H1 (cell line): ENCODE data around the gene CDK9. TPM values are rescaled to one million over a fixed set of nuclear protein-coding genes. Genes with fewer than 3 reads are reported as not detected.

Experiments used
- CTCF ChIA-PET: fragments of 300-600 bp; sonication (Branson Sonifier 250); formaldehyde crosslinking; loops from one replicate; lab custom pipeline; 2021; ENCODE audit not compliant: partially characterized antibody; lab: Charles Lee
- POLR2A ChIA-PET: fragments of 300-600 bp; sonication (Branson Sonifier 250); formaldehyde crosslinking; loops from one replicate; lab custom pipeline; 2021; ENCODE audit warnings: inconsistent platforms; ENCODE audit not compliant: partially characterized antibody; lab: Charles Lee
- DNase-seq, 2 experiments: peaks; one replicate each; pipeline versions ENCODE4 v3.0.0 to v3.0.0-alpha.2; 2010 to 2022; ENCODE audit warnings: low spot score in 2 of 2, low read depth in 1 of 2, mixed read lengths in 1 of 2
- FAIRE-seq: peaks from 2 replicates; lab custom pipeline; 2011; peaks lifted over from hg19 to GRCh38; lab: Jason Lieb, UNC
- H2AFZ ChIP-seq: 2 replicates; pipeline ENCODE4 v1.8.1; 2012; ENCODE audit warnings: low read length, inconsistent platforms
- H2AK5ac ChIP-seq: 2 replicates; pipeline ENCODE4 v1.6.1; 2013; ENCODE audit warnings: low read depth, low read length
- H2BK120ac ChIP-seq: replicated peaks from 2 replicates; pipeline ENCODE3; 2013; ENCODE audit warnings: low read depth, low read length, inconsistent platforms
- H2BK12ac ChIP-seq: 2 replicates; pipeline ENCODE4 v1.6.1; 2013; ENCODE audit warnings: low read depth, low read length
- H2BK15ac ChIP-seq: 2 replicates; pipeline ENCODE4 v1.6.1; 2013; ENCODE audit warnings: low read length
- H2BK20ac ChIP-seq: 2 replicates; pipeline ENCODE4 v1.6.1; 2013; ENCODE audit warnings: low read length
- H2BK5ac ChIP-seq: 2 replicates; pipeline ENCODE4 v1.6.1; 2013; ENCODE audit warnings: low read depth, low read length
- H3K14ac ChIP-seq: 2 replicates; pipeline ENCODE4 v1.6.1; 2013; ENCODE audit warnings: inconsistent platforms; ENCODE audit not compliant: insufficient read length
- H3K18ac ChIP-seq: 2 replicates; pipeline ENCODE4 v1.6.1; 2013; ENCODE audit warnings: low read length; ENCODE audit errors: extremely low read depth
- H3K23ac ChIP-seq: 2 replicates; pipeline ENCODE4 v1.6.1; 2013; ENCODE audit warnings: inconsistent platforms; ENCODE audit not compliant: insufficient read length
- H3K23me2 ChIP-seq: 2 replicates; pipeline ENCODE4 v1.6.1; 2013; ENCODE audit warnings: low read depth, low read length
- H3K27ac ChIP-seq: 2 replicates; pipeline ENCODE4 v1.6.1; 2011; ENCODE audit warnings: low read depth, low read length, inconsistent platforms
- H3K27me3 ChIP-seq, 4 experiments: replicated peaks in 1 of 4; 1 replicate in 1 of 4; 2 replicates in 3 of 4; pipeline versions ENCODE4 v1.6.1 to v1.8.1; 2011 to 2013; ENCODE audit warnings: low read length in 3 of 4, mild to moderate bottlenecking in 3 of 4, inconsistent platforms in 2 of 4, mixed read lengths in 2 of 4, moderate library complexity in 1 of 4; ENCODE audit not compliant: control insufficient read depth in 3 of 4, insufficient read depth in 3 of 4; ENCODE audit errors: extremely low read depth in 1 of 4
- H3K36me3 ChIP-seq, 4 experiments: 2 replicates each; pipeline versions ENCODE4 v1.6.1 to v1.8.1; 2011 to 2013; ENCODE audit warnings: mild to moderate bottlenecking in 4 of 4, low read length in 3 of 4, moderate library complexity in 2 of 4, control low read depth in 1 of 4, inconsistent platforms in 1 of 4; ENCODE audit not compliant: insufficient read depth in 4 of 4, control insufficient read depth in 2 of 4
- H3K4ac ChIP-seq: replicated peaks from 2 replicates; pipeline ENCODE3; 2013; ENCODE audit warnings: low read length, low read depth, mixed read lengths, inconsistent platforms; ENCODE audit not compliant: insufficient read length
- H3K4me1 ChIP-seq, 4 experiments: replicated peaks in 1 of 4; 1 replicate in 1 of 4; 2 replicates in 3 of 4; pipeline versions ENCODE4 v1.6.1 to v1.8.1; 2011 to 2013; ENCODE audit warnings: low read length in 3 of 4, inconsistent platforms in 2 of 4, mixed read lengths in 1 of 4; ENCODE audit not compliant: insufficient read depth in 4 of 4, control insufficient read depth in 3 of 4
- H3K4me2 ChIP-seq, 2 experiments: 2 replicates each; pipeline versions ENCODE4 v1.6.1 to v1.8.1; 2011 to 2013; ENCODE audit warnings: low read depth in 2 of 2, low read length in 2 of 2, control low read depth in 1 of 2, inconsistent platforms in 1 of 2, mild to moderate bottlenecking in 1 of 2; ENCODE audit not compliant: insufficient read depth in 1 of 2
- H3K4me3 ChIP-seq, 4 experiments: fragments of 200-600, 300-600 bp in 1 of 4; sonication (generic), shearing (Covaris generic), sonication (Bioruptor Twin) in 1 of 4; 2 replicates each; pipeline versions ENCODE4 v1.5.1 to v1.8.1; 2011 to 2016; ENCODE audit warnings: low read length in 4 of 4, low read depth in 3 of 4, control low read depth in 2 of 4, inconsistent platforms in 2 of 4, mild to moderate bottlenecking in 2 of 4, mixed read lengths in 1 of 4, moderate library complexity in 1 of 4; ENCODE audit not compliant: insufficient read depth in 2 of 4; ENCODE audit errors: extremely low read depth in 1 of 4
- H3K56ac ChIP-seq: replicated peaks from 2 replicates; pipeline ENCODE3; 2013; ENCODE audit warnings: low read depth, mild to moderate bottlenecking, mixed read lengths, low read length, inconsistent platforms; ENCODE audit not compliant: insufficient read length
- H3K79me1 ChIP-seq: 2 replicates; pipeline ENCODE4 v1.6.1; 2013; ENCODE audit warnings: low read depth, low read length, control low read depth
- H3K79me2 ChIP-seq, 2 experiments: 2 replicates each; pipeline versions ENCODE4 v1.6.1 to v1.8.1; 2012 to 2013; ENCODE audit warnings: low read length in 2 of 2, mild to moderate bottlenecking in 2 of 2, inconsistent platforms in 1 of 2; ENCODE audit not compliant: insufficient read depth in 2 of 2, control insufficient read depth in 1 of 2
- H3K9ac ChIP-seq, 4 experiments: replicated peaks in 1 of 4; 1 replicate in 1 of 4; 2 replicates in 3 of 4; pipeline versions ENCODE4 v1.6.1 to v1.8.1; 2011 to 2013; ENCODE audit warnings: low read depth in 3 of 4, low read length in 3 of 4, control low read depth in 2 of 4, mild to moderate bottlenecking in 2 of 4, moderate library complexity in 2 of 4, inconsistent platforms in 1 of 4; ENCODE audit errors: extremely low read depth in 1 of 4
- H3K9me3 ChIP-seq, 2 experiments: 2 replicates each; pipeline versions ENCODE4 v1.6.1 to v1.8.1; 2012 to 2013; ENCODE audit warnings: mild to moderate bottlenecking in 2 of 2, moderate library complexity in 2 of 2, control low read depth in 1 of 2, inconsistent platforms in 1 of 2, low read depth in 1 of 2, low read length in 1 of 2, mixed read lengths in 1 of 2; ENCODE audit not compliant: insufficient read depth in 2 of 2
- H4K20me1 ChIP-seq, 2 experiments: replicated peaks in 1 of 2; 2 replicates each; pipeline versions ENCODE3 to v1.8.1; 2011 to 2013; ENCODE audit warnings: inconsistent platforms in 2 of 2, low read length in 2 of 2, mild to moderate bottlenecking in 1 of 2; ENCODE audit not compliant: insufficient read depth in 2 of 2, control insufficient read depth in 1 of 2
- H4K5ac ChIP-seq: 2 replicates; pipeline ENCODE4 v1.6.1; 2013; ENCODE audit warnings: low read length, low read depth, mixed read lengths, inconsistent platforms; ENCODE audit not compliant: insufficient read length
- H4K8ac ChIP-seq: 2 replicates; pipeline ENCODE4 v1.8.0; 2013; ENCODE audit warnings: mild to moderate bottlenecking, moderate library complexity, low read length, inconsistent platforms; ENCODE audit not compliant: insufficient read depth; ENCODE audit errors: extremely low read depth
- H4K91ac ChIP-seq: replicated peaks from 2 replicates; pipeline ENCODE3; 2013; ENCODE audit warnings: low read length, mixed read lengths, inconsistent platforms; ENCODE audit not compliant: insufficient read length
- RNF2 ChIP-seq: fragments of 200-900, 300-1000 bp; sonication (generic); IDR thresholded peaks from 2 replicates; pipeline ENCODE4 v1.7.1; 2016; ENCODE audit warnings: borderline replicate concordance, low read depth, mild to moderate bottlenecking, antibody characterized with exemption, low read length; ENCODE audit not compliant: poor library complexity, severe bottlenecking; ENCODE audit errors: missing control alignments
- SRF ChIP-seq: IDR thresholded peaks from 2 replicates; pipeline ENCODE4 v1.6.1; 2011; ENCODE audit warnings: mild to moderate bottlenecking, low read depth, low read length, moderate library complexity
- WGBS, 2 experiments: shearing (Covaris generic) in 1 of 2; methylation state at CpG; one replicate each; pipeline versions ENCODE4 v1.1.6 to v1.1.7; 2013 to 2015; ENCODE audit warnings: low lambda C conversion rate in 2 of 2, mixed read lengths in 2 of 2, inconsistent platforms in 1 of 2, low coverage in 1 of 2, missing lambda C conversion rate in 1 of 2; ENCODE audit not compliant: insufficient replicate concordance in 2 of 2, insufficient coverage in 1 of 2, insufficient read length in 1 of 2; ENCODE audit errors: extremely low coverage in 1 of 2, missing lambda C conversion rate in 1 of 2; 5-methylcytosine and 5-hydroxymethylcytosine counted together
- polyA plus RNA-seq, 7 experiments: library from polyadenylated mRNA; depleted of rRNA in 3 of 7; stranded (reverse) in 5 of 7; unstranded in 2 of 7; fragments of >200 nt in 5 of 7; fragments of 200-250 nt in 2 of 7; gene quantifications; 1 replicate in 5 of 7; 2 replicates in 1 of 7; 4 replicates in 1 of 7; pipeline versions ENCODE4 v1.2.1 to v1.2.3, GENCODE V29; 2011 to 2013; ENCODE audit warnings: missing spikeins in 2 of 7, mixed read lengths in 2 of 7
- total RNA-seq: library from RNA; stranded (reverse); fragmentation: NEBNext Ultra II Directional; extraction: Animal tissue kit (Norgen Biotek cat#: 25700); gene quantifications from 2 replicates; pipeline ENCODE4 v1.2.1, GENCODE V29; 2021

Gene CDK9
- total and polyA plus RNA-seq, 2 of the 8 experiments (the other 6 are each of a cell fraction or from before 2014, with no cell fraction given), result 69.1 to 87.5 TPM

DNA sequence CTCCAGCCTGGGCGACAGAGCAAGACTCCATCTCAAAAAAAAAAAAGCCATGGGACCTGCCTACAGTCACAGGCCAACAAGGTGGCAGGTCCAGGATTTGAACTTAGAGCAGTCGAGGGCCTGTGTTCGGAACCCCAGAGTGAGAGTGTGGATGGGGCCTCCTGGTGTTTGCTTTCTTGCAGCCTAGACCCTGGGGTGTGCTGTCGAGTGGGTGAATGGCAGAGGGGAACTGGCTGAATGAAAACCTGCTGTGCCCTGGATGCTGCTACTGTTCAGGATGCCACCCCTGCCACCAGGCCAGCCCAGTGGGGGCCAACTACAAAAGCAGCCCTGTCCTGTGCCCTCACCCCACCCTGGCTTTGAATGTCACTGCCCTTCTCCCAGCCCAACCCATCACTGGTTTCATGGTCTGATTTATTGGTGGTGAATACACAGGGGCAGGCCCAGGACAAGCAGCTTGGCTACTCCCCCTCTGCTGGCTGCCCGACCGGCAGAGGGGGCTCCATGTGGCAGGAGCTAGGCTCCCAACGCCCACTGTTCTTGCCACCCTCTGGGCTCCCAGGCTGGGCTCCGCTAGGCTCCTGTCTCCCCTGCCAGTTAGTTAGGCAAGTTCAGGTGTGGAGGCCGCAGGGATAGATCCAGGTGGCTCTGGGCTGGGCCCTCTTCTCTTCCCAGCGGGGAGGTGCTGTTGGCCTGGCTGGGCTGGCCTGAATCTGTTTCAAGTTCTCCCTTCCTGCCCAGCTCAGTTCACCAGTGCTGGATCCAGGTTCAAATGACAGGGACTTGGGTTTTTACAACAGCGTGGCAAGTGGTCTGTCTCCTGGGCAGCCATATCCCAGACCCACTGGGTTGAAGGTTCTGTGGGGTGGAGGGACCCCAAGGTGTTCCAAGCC is 29.0 kb downstream of the CDK9 start:
- Histone ChIP-seq H2AK5ac (no peak overlapping the region), H3K4me2 (no peak overlapping the region), H3K9me3 (no peaks in the 10 kb centered on the region), H3K23ac (no peak overlapping the region), H2BK5ac (no peak overlapping the region), H2BK20ac (no peak overlapping the region), H3K79me2 (no peaks in the 10 kb centered on the region), H4K5ac (no peak overlapping the region), H2BK12ac (no peak overlapping the region), H2BK120ac (no peak overlapping the region), H3K36me3 (peaks cover 10 to 23% (median 17%) of the 10 kb centered on the region in 4 experiments; a peak in 7 of 8 replicates), H2BK15ac (no peak overlapping the region), H3K27ac (no peak overlapping the region), H3K9ac (no peak overlapping the region), H4K91ac (no peak overlapping the region), H3K14ac (no peak overlapping the region), H3K4me1 (peaks cover 0 to 4% (median 3%) of the 10 kb centered on the region in 4 experiments; a peak in 5 of 7 replicates), H4K20me1 (peaks cover 2 to 15% of the 10 kb centered on the region in 2 experiments), H3K4me3 (no peak overlapping the region), H4K8ac (no peak overlapping the region), H3K18ac (no peak overlapping the region), H3K23me2 (no peaks in the 10 kb centered on the region; the same call in 1 of the 2 replicates), H3K4ac (no peak overlapping the region), H3K79me1 (0 out of 2 replicates have a peak, but pooled peaks cover 2% of the 10 kb centered on the region), H3K27me3 (no peaks in the 10 kb centered on the region), H3K56ac (no peak overlapping the region), H2AFZ (no peak overlapping the region)
- 92% methylated on average over 10 of the region's 11 CpGs; no CpG with 5 or more reads in 1 of the 2 experiments for WGBS, 2 experiments
- ChIA-PET POLR2A (interaction anchor here (0.7 to 6.7 kb wide), 2 partner anchors 10 to 14 kb away, joined by 4 to 34 read pairs; no protein-coding TSS in a partner anchor), CTCF (interaction anchor here (0.7 to 1.8 kb wide), 6 partner anchors 10 to 91 kb away, joined by 3 to 8 read pairs (median 4); no protein-coding TSS in a partner anchor)
- DNase-seq (no peak), FAIRE-seq (no peak)
- TF ChIP-seq SRF (no peak), RNF2 (no peak)
